ENCODE measurements around the gene GTPBP6.
A peak's percentile ranks its signal among the peaks of the same experiment; 100 is the strongest.
"Not testable (repeated sequence)": the region's sequence is repeated elsewhere in the genome, so short reads cannot be mapped to it uniquely, and the experiment has no call there.

Gene GTPBP6

GRCh38 chrX:331825-332495, 13.4 kb upstream of the GTPBP6 start:
- no peak for TF ChIP-seq EZH2phosphoT487 (IDR thresholded peaks at IDR 0.05; ENCODE audit: borderline replicate concordance, low read length)
- H3K4me2 ChIP-seq (ENCODE audit: low read length), result peak overlapping the region; percentile 27; the same call in 1 of the 2 replicates
- peaks cover 3% of the 10 kb centered on the region; the same call in 1 of the 2 replicates for H3F3A ChIP-seq (ENCODE audit: control insufficient read depth, insufficient read depth)
- H3K9me2 ChIP-seq (replicated peaks; ENCODE audit: control insufficient read depth, low read length), result no peaks in the 10 kb centered on the region
- H3K27me3 ChIP-seq (ENCODE audit: control insufficient read depth, low read length), result no peaks in the 10 kb centered on the region
- no peak overlapping the region for H3K4me3 ChIP-seq (ENCODE audit: low read length)
- H3K79me2 ChIP-seq (ENCODE audit: control insufficient read depth, low read length), result peaks cover 19% of the 10 kb centered on the region
- H3K27ac ChIP-seq (ENCODE audit: low read depth, low read length), result no peak overlapping the region
- H3K9me3 ChIP-seq (ENCODE audit: control insufficient read depth, insufficient read depth, low read length), result peaks cover 4% of the 10 kb centered on the region; the same call in 1 of the 2 replicates
- peaks cover 9% of the 10 kb centered on the region for H3K4me1 ChIP-seq (ENCODE audit: control insufficient read depth, low read length)
- peaks cover 46% of the 10 kb centered on the region for H3K36me3 ChIP-seq (ENCODE audit: control insufficient read depth, low read length)
- H4K20me1 ChIP-seq (ENCODE audit: control insufficient read depth, insufficient read depth, low read depth, low read length), result no peaks in the 10 kb centered on the region

DNA sequence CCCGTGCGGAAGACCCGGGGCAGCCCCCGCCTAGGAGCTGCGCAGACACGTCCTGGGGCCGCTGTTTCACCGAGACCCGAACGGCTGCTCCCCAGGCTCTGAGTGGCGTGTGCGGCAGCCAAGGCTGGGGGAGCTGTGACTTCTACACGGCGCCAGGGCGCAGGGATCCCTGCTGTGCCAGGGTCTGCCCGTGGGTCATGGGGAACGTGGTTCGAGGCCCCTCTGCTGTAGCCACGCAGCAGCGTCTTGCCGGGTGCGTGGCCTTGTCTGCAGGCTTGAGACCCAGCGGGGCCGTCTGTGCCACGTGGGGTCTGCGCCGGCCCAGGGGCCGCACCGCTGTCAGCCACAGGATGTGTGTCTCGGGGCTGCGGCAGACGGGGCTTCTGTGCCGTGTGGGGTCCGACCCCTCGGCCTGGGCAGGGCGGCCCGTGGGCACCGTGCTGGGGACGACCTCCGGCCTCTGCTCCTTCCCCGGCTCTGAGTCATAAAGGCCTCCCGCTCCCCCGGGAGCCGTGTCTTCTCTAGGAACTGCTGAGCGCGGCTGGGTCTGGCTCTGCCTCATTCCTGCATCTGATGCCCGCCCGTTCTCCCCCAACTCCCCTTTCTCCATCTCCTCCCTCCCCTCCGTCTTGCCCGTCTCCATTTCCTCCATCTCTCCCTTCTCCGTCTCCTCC, 12.7 kb upstream of the GTPBP6 start:
- Histone ChIP-seq H3K9me2 (replicated peaks; ENCODE audit: control insufficient read depth, low read length) (no peaks in the 10 kb centered on the region), H3K79me2 (ENCODE audit: control insufficient read depth, low read length) (peaks cover 13% of the 10 kb centered on the region), H3F3A (ENCODE audit: control insufficient read depth, insufficient read depth) (peaks cover 3% of the 10 kb centered on the region; the same call in 1 of the 2 replicates), H3K27ac (ENCODE audit: low read depth, low read length) (no peak overlapping the region), H3K36me3 (ENCODE audit: control insufficient read depth, low read length) (peaks cover 40% of the 10 kb centered on the region), H3K4me1 (ENCODE audit: control insufficient read depth, low read length) (peaks cover 9% of the 10 kb centered on the region), H4K20me1 (ENCODE audit: control insufficient read depth, insufficient read depth, low read depth, low read length) (no peaks in the 10 kb centered on the region), H3K4me2 (ENCODE audit: low read length) (peak overlapping the region; percentile 27; the same call in 1 of the 2 replicates), H3K4me3 (ENCODE audit: low read length) (no peak overlapping the region), H3K27me3 (ENCODE audit: control insufficient read depth, low read length) (no peaks in the 10 kb centered on the region), H3K9me3 (ENCODE audit: control insufficient read depth, insufficient read depth, low read length) (peaks cover 4% of the 10 kb centered on the region; the same call in 1 of the 2 replicates)
- TF ChIP-seq, protein P1, sequence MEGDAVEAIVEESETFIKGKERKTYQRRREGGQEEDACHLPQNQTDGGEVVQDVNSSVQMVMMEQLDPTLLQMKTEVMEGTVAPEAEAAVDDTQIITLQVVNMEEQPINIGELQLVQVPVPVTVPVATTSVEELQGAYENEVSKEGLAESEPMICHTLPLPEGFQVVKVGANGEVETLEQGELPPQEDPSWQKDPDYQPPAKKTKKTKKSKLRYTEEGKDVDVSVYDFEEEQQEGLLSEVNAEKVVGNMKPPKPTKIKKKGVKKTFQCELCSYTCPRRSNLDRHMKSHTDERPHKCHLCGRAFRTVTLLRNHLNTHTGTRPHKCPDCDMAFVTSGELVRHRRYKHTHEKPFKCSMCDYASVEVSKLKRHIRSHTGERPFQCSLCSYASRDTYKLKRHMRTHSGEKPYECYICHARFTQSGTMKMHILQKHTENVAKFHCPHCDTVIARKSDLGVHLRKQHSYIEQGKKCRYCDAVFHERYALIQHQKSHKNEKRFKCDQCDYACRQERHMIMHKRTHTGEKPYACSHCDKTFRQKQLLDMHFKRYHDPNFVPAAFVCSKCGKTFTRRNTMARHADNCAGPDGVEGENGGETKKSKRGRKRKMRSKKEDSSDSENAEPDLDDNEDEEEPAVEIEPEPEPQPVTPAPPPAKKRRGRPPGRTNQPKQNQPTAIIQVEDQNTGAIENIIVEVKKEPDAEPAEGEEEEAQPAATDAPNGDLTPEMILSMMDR (IDR thresholded peaks at IDR 0.05; ENCODE audit: low read depth, low read length, poor library complexity, severe bottlenecking), result no peak
- no peak for TF ChIP-seq EZH2phosphoT487 (IDR thresholded peaks at IDR 0.05; ENCODE audit: borderline replicate concordance, low read length)

- Histone ChIP-seq H3K4me1 (ENCODE audit: control insufficient read depth, low read length) (peaks cover 9% of the 10 kb centered on the region), H3K4me2 (ENCODE audit: low read length) (no peak overlapping the region; the same call in 1 of the 2 replicates), H3K27me3 (ENCODE audit: control insufficient read depth, low read length) (no peaks in the 10 kb centered on the region), H3K4me3 (ENCODE audit: low read length) (no peak overlapping the region), H3K79me2 (ENCODE audit: control insufficient read depth, low read length) (peaks cover 8% of the 10 kb centered on the region), H3K9me2 (replicated peaks; ENCODE audit: control insufficient read depth, low read length) (no peaks in the 10 kb centered on the region), H3K27ac (ENCODE audit: low read depth, low read length) (no peak overlapping the region), H4K20me1 (ENCODE audit: control insufficient read depth, insufficient read depth, low read depth, low read length) (no peaks in the 10 kb centered on the region), H3K36me3 (ENCODE audit: control insufficient read depth, low read length) (peaks cover 34% of the 10 kb centered on the region), H3K9me3 (ENCODE audit: control insufficient read depth, insufficient read depth, low read length) (peaks cover 4% of the 10 kb centered on the region; the same call in 1 of the 2 replicates), H3F3A (ENCODE audit: control insufficient read depth, insufficient read depth) (peaks cover 3% of the 10 kb centered on the region; the same call in 1 of the 2 replicates)
- TF ChIP-seq EZH2phosphoT487 (IDR thresholded peaks at IDR 0.05; ENCODE audit: borderline replicate concordance, low read length), result no peak
- TF ChIP-seq, protein P1 (IDR thresholded peaks at IDR 0.05; ENCODE audit: low read depth, low read length, poor library complexity, severe bottlenecking), result no peak
Observed at GRCh38 chrX:330726-331150, 12.1 kb upstream of the GTPBP6 start.

- not testable (repeated sequence) for H4K20me1 ChIP-seq (ENCODE audit: control insufficient read depth, insufficient read depth, low read depth, low read length); H3K79me2 ChIP-seq (ENCODE audit: control insufficient read depth, low read length); H3K4me2 ChIP-seq (ENCODE audit: low read length); H3K4me1 ChIP-seq (ENCODE audit: control insufficient read depth, low read length); H3K9me3 ChIP-seq (ENCODE audit: control insufficient read depth, insufficient read depth, low read length); H3K4me3 ChIP-seq (ENCODE audit: low read length); H3K27me3 ChIP-seq (ENCODE audit: control insufficient read depth, low read length); H3F3A ChIP-seq (ENCODE audit: control insufficient read depth, insufficient read depth); H3K27ac ChIP-seq (ENCODE audit: low read depth, low read length); H3K9me2 ChIP-seq (replicated peaks; ENCODE audit: control insufficient read depth, low read length)
- H3K36me3 ChIP-seq (ENCODE audit: control insufficient read depth, low read length), result peaks cover 29% of the 10 kb centered on the region
Observed at GRCh38 chrX:330141-330725, 11.6 kb upstream of the GTPBP6 start.

All from DOHH2 (cell line).